Caco-2 (cell line): ENCODE results near the gene SALL4. TPM values are rescaled to one million over a fixed set of nuclear protein-coding genes. Genes with fewer than 3 reads are reported as not detected.
"Not testable (repeated sequence)": the region's sequence is repeated elsewhere in the genome, so short reads cannot be mapped to it uniquely, and the experiment has no call there.

ENCODE experiments used
- BruUV-seq: library from RNA; stranded (reverse); fragments of 400-500 nt; replicated peaks from 2 replicates; lab custom pipeline; 2021; lab: Mats Ljungman, UMichigan
- CTCF ChIA-PET: fragments of 300-600 bp; sonication (Branson Sonifier 250); formaldehyde crosslinking; loops from one replicate; lab custom pipeline; 2022; ENCODE audit warnings: antibody characterized with exemption; lab: Charles Lee
- POLR2A ChIA-PET: fragments of 300-600 bp; sonication (Branson Sonifier 250); formaldehyde crosslinking; loops from one replicate; lab custom pipeline; 2022; ENCODE audit warnings: antibody characterized with exemption; lab: Charles Lee
- DNase-seq, 2 experiments: peaks; one replicate each; pipeline versions ENCODE4 v3.0.0 to v3.0.0-alpha.2; 2020 to 2022
- H3K27me3 ChIP-seq: replicated peaks from 2 replicates; pipeline ENCODE4 v1.6.0; 2011; ENCODE audit warnings: low read length; ENCODE audit not compliant: control insufficient read depth, insufficient read depth
- H3K36me3 ChIP-seq: 2 replicates; pipeline ENCODE4 v1.5.1; 2011; ENCODE audit warnings: low read length; ENCODE audit not compliant: control insufficient read depth, insufficient read depth
- H3K4me1 ChIP-seq: fragments of 250-450 bp; sonication (Bioruptor Pico); 2 replicates; pipeline ENCODE4 v1.5.1; 2020; ENCODE audit warnings: mild to moderate bottlenecking
- H3K4me3 ChIP-seq: 2 replicates; pipeline ENCODE4 v1.5.1; 2011; ENCODE audit warnings: low read depth, mild to moderate bottlenecking, control low read depth, low read length
- H3K9me3 ChIP-seq: fragments of 250-450 bp; sonication (Bioruptor Pico); 2 replicates; pipeline ENCODE4 v1.5.1; 2020; ENCODE audit warnings: mild to moderate bottlenecking, moderate library complexity
- H3K27ac Mint-ChIP-seq: one replicate; pipeline ENCODE4 v1.8.0; 2022; ENCODE audit warnings: mixed read lengths; ENCODE audit not compliant: unreplicated experiment
- H3K27me3 Mint-ChIP-seq: one replicate; pipeline ENCODE4 v1.8.0; 2022; ENCODE audit warnings: mixed read lengths; ENCODE audit not compliant: insufficient read depth, unreplicated experiment
- H3K36me3 Mint-ChIP-seq: one replicate; pipeline ENCODE4 v1.8.0; 2022; ENCODE audit warnings: mild to moderate bottlenecking, mixed read lengths; ENCODE audit not compliant: insufficient read depth, unreplicated experiment
- H3K4me1 Mint-ChIP-seq: one replicate; pipeline ENCODE4 v1.8.0; 2022; ENCODE audit warnings: low read depth, mixed read lengths; ENCODE audit not compliant: unreplicated experiment
- H3K4me3 Mint-ChIP-seq: one replicate; pipeline ENCODE4 v1.8.0; 2022; ENCODE audit warnings: mild to moderate bottlenecking, moderate library complexity, mixed read lengths; ENCODE audit not compliant: unreplicated experiment
- H3K9me3 Mint-ChIP-seq: one replicate; pipeline ENCODE4 v1.8.0; 2022; ENCODE audit warnings: mixed read lengths; ENCODE audit not compliant: unreplicated experiment
- intact Hi-C: fragments of 100-400 bp; cut with micrococcal nuclease; formaldehyde crosslinking; loops from one replicate; pipeline ENCODE4 v1.10.0; 2022; ENCODE audit not compliant: unreplicated experiment
- total RNA-seq: library from RNA; stranded (reverse); gene quantifications from 2 replicates; pipeline ENCODE4 v1.2.3, GENCODE V29; 2022
- TF ChIP-seq, protein P1 (sequence below), 2 experiments: fragments of 200-600 bp in 1 of 2; IDR thresholded peaks; 1 replicate in 1 of 2; 2 replicates in 1 of 2; pipeline versions ENCODE4 v1.5.1 to v1.8.0; 2011 to 2022; ENCODE audit warnings: antibody characterized with exemption in 1 of 2, control low read depth in 1 of 2, inconsistent platforms in 1 of 2, low read depth in 1 of 2, low read length in 1 of 2, mild to moderate bottlenecking in 1 of 2, moderate library complexity in 1 of 2; ENCODE audit not compliant: insufficient read depth in 1 of 2, severe bottlenecking in 1 of 2, unreplicated experiment in 1 of 2

The SALL4 gene
- total RNA-seq, 1 experiment from 2014 or later, result 75.8 TPM

- Histone ChIP-seq H3K4me3 (no peak overlapping the region), H3K36me3 (peaks cover 3% of the 10 kb centered on the region), H3K9me3 (peaks cover under 1% of the 10 kb centered on the region; the same call in 1 of the 2 replicates), H3K4me1 (peaks cover 53% of the 10 kb centered on the region), H3K27me3 (no peaks in the 10 kb centered on the region)
- TF ChIP-seq, protein P1, sequence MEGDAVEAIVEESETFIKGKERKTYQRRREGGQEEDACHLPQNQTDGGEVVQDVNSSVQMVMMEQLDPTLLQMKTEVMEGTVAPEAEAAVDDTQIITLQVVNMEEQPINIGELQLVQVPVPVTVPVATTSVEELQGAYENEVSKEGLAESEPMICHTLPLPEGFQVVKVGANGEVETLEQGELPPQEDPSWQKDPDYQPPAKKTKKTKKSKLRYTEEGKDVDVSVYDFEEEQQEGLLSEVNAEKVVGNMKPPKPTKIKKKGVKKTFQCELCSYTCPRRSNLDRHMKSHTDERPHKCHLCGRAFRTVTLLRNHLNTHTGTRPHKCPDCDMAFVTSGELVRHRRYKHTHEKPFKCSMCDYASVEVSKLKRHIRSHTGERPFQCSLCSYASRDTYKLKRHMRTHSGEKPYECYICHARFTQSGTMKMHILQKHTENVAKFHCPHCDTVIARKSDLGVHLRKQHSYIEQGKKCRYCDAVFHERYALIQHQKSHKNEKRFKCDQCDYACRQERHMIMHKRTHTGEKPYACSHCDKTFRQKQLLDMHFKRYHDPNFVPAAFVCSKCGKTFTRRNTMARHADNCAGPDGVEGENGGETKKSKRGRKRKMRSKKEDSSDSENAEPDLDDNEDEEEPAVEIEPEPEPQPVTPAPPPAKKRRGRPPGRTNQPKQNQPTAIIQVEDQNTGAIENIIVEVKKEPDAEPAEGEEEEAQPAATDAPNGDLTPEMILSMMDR (IDR thresholded peaks at IDR 0.05; ENCODE audit: insufficient read depth in 1 of 2, low read depth in 1 of 2, low read length in 1 of 2, severe bottlenecking in 1 of 2, unreplicated experiment in 1 of 2), result no peak
- Mint-ChIP-seq H3K27ac (peak overlapping the region; percentile 89), H3K9me3 (no peaks in the 10 kb centered on the region), H3K36me3 (peaks cover 49% of the 10 kb centered on the region), H3K27me3 (no peaks in the 10 kb centered on the region), H3K4me1 (peaks cover 59% of the 10 kb centered on the region), H3K4me3 (no peak overlapping the region)
- DNase-seq, result no peak
- intact Hi-C loops, result no loop called here
- ChIA-PET POLR2A (no interaction called here), CTCF (no interaction called here)
- no TSS peak for BruUV-seq
Observed at GRCh38 chr20:51756653-51757052, 45.7 kb downstream of the SALL4 start.

DNA sequence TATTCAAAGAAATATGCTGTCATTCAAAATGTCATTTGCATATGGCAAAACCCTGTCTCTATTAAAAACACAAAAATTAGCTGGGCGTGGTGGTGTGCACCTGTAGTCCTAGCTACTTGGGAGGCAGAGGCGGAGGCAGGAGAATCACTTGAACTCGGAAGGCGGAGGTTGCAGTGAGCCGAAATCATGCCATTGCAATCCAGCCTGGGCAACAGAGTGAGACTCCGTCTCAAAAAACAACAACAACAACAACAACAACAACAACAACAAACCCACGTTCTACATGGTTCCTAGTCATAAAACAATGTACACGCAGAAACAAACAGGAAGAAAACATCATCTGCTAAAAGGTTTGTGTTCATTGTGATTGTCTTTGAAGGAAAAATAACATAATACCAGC is 49.1 kb downstream of the SALL4 start:
- peak overlapping the region; percentile 60 for H3K27ac Mint-ChIP-seq
- H3K36me3 Mint-ChIP-seq, result peaks cover 38% of the 10 kb centered on the region
- H3K27me3 Mint-ChIP-seq, H3K9me3 ChIP-seq, DNase-seq, BruUV-seq, H3K4me3 Mint-ChIP-seq, H3K4me3 ChIP-seq, H3K36me3 ChIP-seq, POLR2A ChIA-PET, CTCF ChIA-PET, H3K27me3 ChIP-seq, H3K9me3 Mint-ChIP-seq: not testable (repeated sequence)
- intact Hi-C loops, result loop anchor here (1.0 kb wide), 1 partner anchor 27 kb away; no protein-coding TSS in a partner anchor
- peaks cover 49% of the 10 kb centered on the region for H3K4me1 Mint-ChIP-seq
- H3K4me1 ChIP-seq, result peaks cover 38% of the 10 kb centered on the region

- intact Hi-C loops, result no loop called here
- Histone ChIP-seq H3K27me3 (no peaks in the 10 kb centered on the region), H3K4me1 (peaks cover 38% of the 10 kb centered on the region), H3K4me3 (no peak overlapping the region), H3K9me3 (no peaks in the 10 kb centered on the region), H3K36me3 (no peaks in the 10 kb centered on the region)
- POLR2A ChIA-PET, result no interaction called here
- CTCF ChIA-PET, result interaction anchor here (0.6 kb wide), 1 partner anchor 46 kb away, joined by 3 read pairs; no protein-coding TSS in a partner anchor
- TF ChIP-seq, protein P1 (IDR thresholded peaks at IDR 0.05; ENCODE audit: insufficient read depth in 1 of 2, low read depth in 1 of 2, low read length in 1 of 2, severe bottlenecking in 1 of 2, unreplicated experiment in 1 of 2), result no peak
- Mint-ChIP-seq H3K9me3 (no peaks in the 10 kb centered on the region), H3K4me3 (no peak overlapping the region), H3K27ac (peak overlapping the region; percentile 39), H3K27me3 (no peaks in the 10 kb centered on the region), H3K4me1 (peaks cover 49% of the 10 kb centered on the region), H3K36me3 (peaks cover 37% of the 10 kb centered on the region)
- DNase-seq, result no peak
- BruUV-seq, result no TSS peak
Observed at GRCh38 chr20:51752343-51752951, 49.9 kb downstream of the SALL4 start.
